Measurements from ENCODE around the gene CMTM1. TPM values are rescaled to one million over a fixed set of nuclear protein-coding genes. Genes with fewer than 3 reads are reported as not detected.

CMTM1 gene
- total and polyA plus RNA-seq, 2 donors (not counting 3 experiments of a cell fraction or from before 2014, with no cell fraction given) = 3.0 to 12.3 TPM

DNA sequence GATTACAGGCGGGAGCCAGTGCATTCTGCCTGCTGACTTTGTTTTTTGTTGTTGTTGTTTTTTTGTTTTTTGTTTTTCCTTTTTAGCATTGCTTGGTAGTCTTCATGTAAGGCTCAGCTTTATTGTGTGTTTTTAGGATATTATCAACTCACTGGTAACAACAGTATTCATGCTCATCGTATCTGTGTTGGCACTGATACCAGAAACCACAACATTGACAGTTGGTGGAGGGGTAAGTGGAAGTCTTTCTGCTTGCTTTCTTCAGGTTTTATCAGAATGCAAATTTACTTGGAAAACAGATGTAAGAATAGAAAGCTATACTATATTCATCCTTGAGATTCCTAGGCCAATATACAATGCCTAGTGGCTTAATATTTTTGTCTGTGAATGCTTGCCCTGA is 3.3 kb upstream of the CMTM1 start:
- Histone ChIP-seq H3K4me1 (ENCODE audit: control insufficient read depth, extremely low read depth, insufficient read depth, low read length) (peaks cover 20% of the 10 kb centered on the region), H3K36me3 (ENCODE audit: control insufficient read depth in 2 of 2, extremely low read depth in 1 of 2, insufficient read depth in 2 of 2, low read length in 2 of 2) (peaks cover 4 to 19% of the 10 kb centered on the region in 2 experiments), H2AFZ (ENCODE audit: low read depth, low read length) (no peak overlapping the region), H3K4me3 (replicated peaks in 1 of 3; ENCODE audit: insufficient read depth in 1 of 3, low read depth in 1 of 3, low read length in 3 of 3) (no peak overlapping the region), H3K4me2 (ENCODE audit: insufficient read depth, low read length) (no peak overlapping the region), H3K27ac (ENCODE audit: insufficient read depth, low read depth, low read length) (no peak overlapping the region), H3K27me3 (ENCODE audit: control insufficient read depth in 2 of 2, insufficient read depth in 2 of 2, low read length in 2 of 2) (no peaks in the 10 kb centered on the region), H3K9ac (replicated peaks; ENCODE audit: extremely low read depth, insufficient read depth, low read length) (no peak overlapping the region), H4K20me1 (replicated peaks; ENCODE audit: control insufficient read depth, extremely low read depth, insufficient read depth, low read length) (no peaks in the 10 kb centered on the region), H3K9me1 (replicated peaks; ENCODE audit: control insufficient read depth, extremely low read depth, insufficient read depth, low read length) (no peaks in the 10 kb centered on the region), H3K9me3 (replicated peaks; ENCODE audit: control insufficient read depth, insufficient read depth, low read length) (no peaks in the 10 kb centered on the region), H3K79me2 (ENCODE audit: control insufficient read depth, insufficient read depth, low read length) (peaks cover 28% of the 10 kb centered on the region)
- no TSS peak for BruUV-seq (replicated peaks)
- TF ChIP-seq GATA2 (IDR thresholded peaks at IDR 0.05; ENCODE audit: insufficient read depth, insufficient read length, low read depth, low read length) (no peak), POLR2A (IDR thresholded peaks at IDR 0.05; ENCODE audit: low read depth, low read length) (no peak)
- dilution Hi-C loops (cut with MboI; ENCODE audit: extremely low pct_ligation_motif_present, low sequenced_read_pairs) (no loop called here), intact Hi-C loops (cut with micrococcal nuclease) (no loop called here)
- ChIA-PET CTCF (interaction anchor here (1.1 to 3.1 kb wide), 9 partner anchors 9 to 51 kb away, joined by 3 to 15 read pairs (median 5); partner anchors contain the start of gene CKLF), POLR2A (no interaction called here)
- FAIRE-seq = no peak
- no peak for DNase-seq (ENCODE audit: low read depth, low spot score)

DNA sequence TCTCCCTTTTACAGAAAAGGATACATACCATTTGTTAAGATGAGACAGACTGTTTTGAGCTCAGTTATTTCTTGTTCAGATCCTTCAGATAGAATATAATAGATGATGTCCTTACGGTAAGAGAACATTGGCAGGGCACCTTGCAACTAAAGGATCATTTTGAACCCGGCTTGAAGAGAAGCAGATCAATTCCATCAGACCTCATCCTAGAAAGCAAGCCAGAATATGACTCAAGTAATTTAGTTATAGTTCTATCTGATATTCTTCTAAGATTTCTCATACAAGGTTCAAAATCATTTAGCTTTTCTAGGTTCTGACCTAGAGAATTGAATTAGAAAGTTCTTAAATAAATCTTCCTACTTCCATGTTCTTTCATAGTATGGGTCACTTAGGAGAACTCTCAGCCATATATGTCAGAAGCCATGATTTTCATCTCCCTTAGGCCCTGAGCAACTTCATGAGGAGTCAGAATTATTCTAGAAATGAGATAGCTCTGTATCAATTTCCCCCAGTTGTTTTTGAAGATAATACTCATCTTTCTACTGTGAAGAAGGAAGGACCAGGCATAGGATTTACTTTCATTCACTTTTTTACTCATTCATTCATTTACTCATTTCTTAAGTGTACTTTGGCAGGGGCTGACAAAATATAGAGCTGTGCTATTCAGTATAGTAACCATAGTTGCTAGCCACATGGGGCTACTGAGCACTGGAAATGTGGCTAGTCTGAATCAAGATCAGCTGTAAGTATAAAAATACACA is 2.5 kb upstream of the CMTM1 start:
- no peak for TF ChIP-seq JUN (IDR thresholded peaks at IDR 0.05; ENCODE audit: borderline replicate concordance, insufficient read depth, insufficient read length, low read depth)
- no peak for TF ChIP-seq GATA2 (IDR thresholded peaks at IDR 0.05; ENCODE audit: insufficient read depth, insufficient read length, low read depth, low read length)
- TF ChIP-seq, protein P1, sequence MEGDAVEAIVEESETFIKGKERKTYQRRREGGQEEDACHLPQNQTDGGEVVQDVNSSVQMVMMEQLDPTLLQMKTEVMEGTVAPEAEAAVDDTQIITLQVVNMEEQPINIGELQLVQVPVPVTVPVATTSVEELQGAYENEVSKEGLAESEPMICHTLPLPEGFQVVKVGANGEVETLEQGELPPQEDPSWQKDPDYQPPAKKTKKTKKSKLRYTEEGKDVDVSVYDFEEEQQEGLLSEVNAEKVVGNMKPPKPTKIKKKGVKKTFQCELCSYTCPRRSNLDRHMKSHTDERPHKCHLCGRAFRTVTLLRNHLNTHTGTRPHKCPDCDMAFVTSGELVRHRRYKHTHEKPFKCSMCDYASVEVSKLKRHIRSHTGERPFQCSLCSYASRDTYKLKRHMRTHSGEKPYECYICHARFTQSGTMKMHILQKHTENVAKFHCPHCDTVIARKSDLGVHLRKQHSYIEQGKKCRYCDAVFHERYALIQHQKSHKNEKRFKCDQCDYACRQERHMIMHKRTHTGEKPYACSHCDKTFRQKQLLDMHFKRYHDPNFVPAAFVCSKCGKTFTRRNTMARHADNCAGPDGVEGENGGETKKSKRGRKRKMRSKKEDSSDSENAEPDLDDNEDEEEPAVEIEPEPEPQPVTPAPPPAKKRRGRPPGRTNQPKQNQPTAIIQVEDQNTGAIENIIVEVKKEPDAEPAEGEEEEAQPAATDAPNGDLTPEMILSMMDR (IDR thresholded peaks at IDR 0.05; ENCODE audit: extremely low read depth in 1 of 2, insufficient read depth in 1 of 2, low read depth in 1 of 2, low read length in 2 of 2) = no peak
- no peak for TF ChIP-seq POLR2AphosphoS5 (IDR thresholded peaks at IDR 0.05; ENCODE audit: insufficient read depth, low read depth, low read length)
- TF ChIP-seq MYC (IDR thresholded peaks at IDR 0.05; ENCODE audit: low read depth, low read length) = no peak
- TF ChIP-seq EZH2 (IDR thresholded peaks at IDR 0.05; ENCODE audit: borderline replicate concordance, low read depth, low read length, severe bottlenecking) = no peak
- no peak for TF ChIP-seq POLR2A (IDR thresholded peaks at IDR 0.05; ENCODE audit: low read depth, low read length)
- TF ChIP-seq, protein P2, sequence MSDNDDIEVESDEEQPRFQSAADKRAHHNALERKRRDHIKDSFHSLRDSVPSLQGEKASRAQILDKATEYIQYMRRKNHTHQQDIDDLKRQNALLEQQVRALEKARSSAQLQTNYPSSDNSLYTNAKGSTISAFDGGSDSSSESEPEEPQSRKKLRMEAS (IDR thresholded peaks at IDR 0.05; ENCODE audit: insufficient read depth, insufficient read length) = no peak
- no peak for TF ChIP-seq FOS (IDR thresholded peaks at IDR 0.05; ENCODE audit: borderline replicate concordance, insufficient read depth, low read length)
- CTCF ChIA-PET = interaction anchor here (0.9 to 3.1 kb wide), 14 partner anchors 9 to 55 kb away, joined by 3 to 15 read pairs (median 4); partner anchors contain the start of gene CKLF
- no peaks in the 10 kb centered on the region for H3K9me1 ChIP-seq (replicated peaks; ENCODE audit: control insufficient read depth, extremely low read depth, insufficient read depth, low read length)
- no peaks in the 10 kb centered on the region for H4K20me1 ChIP-seq (replicated peaks; ENCODE audit: control insufficient read depth, extremely low read depth, insufficient read depth, low read length)
- no peak for DNase-seq (ENCODE audit: low read depth, low spot score)
- no TSS peak for BruUV-seq (replicated peaks)
- no peak for FAIRE-seq
- no peak overlapping the region for H2AFZ ChIP-seq (ENCODE audit: low read depth, low read length)
- H3K4me2 ChIP-seq (ENCODE audit: insufficient read depth, low read length) = no peak overlapping the region
- peaks cover 27% of the 10 kb centered on the region for H3K4me1 ChIP-seq (ENCODE audit: control insufficient read depth, extremely low read depth, insufficient read depth, low read length)
- H3K27ac ChIP-seq (ENCODE audit: insufficient read depth, low read depth, low read length) = peak overlapping the region; percentile 82
- peaks cover 4 to 19% of the 10 kb centered on the region in 2 experiments for H3K36me3 ChIP-seq (ENCODE audit: control insufficient read depth in 2 of 2, extremely low read depth in 1 of 2, insufficient read depth in 2 of 2, low read length in 2 of 2)
- intact Hi-C loops (cut with micrococcal nuclease) (loop anchor here (1.0 kb wide), 1 partner anchor 42 kb away; no protein-coding TSS in a partner anchor), dilution Hi-C loops (cut with MboI; ENCODE audit: extremely low pct_ligation_motif_present, low sequenced_read_pairs) (no loop called here)
- H3K9ac ChIP-seq (replicated peaks; ENCODE audit: extremely low read depth, insufficient read depth, low read length) = no peak overlapping the region
- POLR2A ChIA-PET = no interaction called here
- H3K4me3 ChIP-seq (replicated peaks in 1 of 3; ENCODE audit: insufficient read depth in 1 of 3, low read depth in 1 of 3, low read length in 3 of 3) = no peak overlapping the region
- H3K9me3 ChIP-seq (replicated peaks; ENCODE audit: control insufficient read depth, insufficient read depth, low read length) = no peaks in the 10 kb centered on the region
- no peaks in the 10 kb centered on the region for H3K27me3 ChIP-seq (ENCODE audit: control insufficient read depth in 2 of 2, insufficient read depth in 2 of 2, low read length in 2 of 2)
- peaks cover 26% of the 10 kb centered on the region for H3K79me2 ChIP-seq (ENCODE audit: control insufficient read depth, insufficient read depth, low read length)

All from endothelial cell of umbilical vein (primary cell).